Prostate gland (tissue), 2 donors: Measurements from ENCODE around the gene TNFRSF4. TPM values are rescaled to one million over a fixed set of nuclear protein-coding genes. Genes with fewer than 3 reads are reported as not detected.

Source experiments
- DNase-seq: peaks from one replicate; pipeline ENCODE4 v3.0.0-alpha.2; 2019; ENCODE audit warnings: low spot score
- H3K27ac ChIP-seq, 2 donors: fragments of 200-600 bp; sonication (generic); 2 replicates each; pipeline ENCODE4 v1.5.1; 2017 to 2019
- H3K27me3 ChIP-seq: fragments of 200-600 bp; sonication (generic); replicated peaks from 2 replicates; pipeline ENCODE4 v1.5.1; 2019; ENCODE audit not compliant: insufficient read depth
- H3K36me3 ChIP-seq, 2 donors: fragments of 200-600 bp; sonication (generic); 1 replicate in 1 of 2; 2 replicates in 1 of 2; pipeline versions ENCODE4 v1.5.1 to v1.8.1; 2017 to 2019
- H3K4me1 ChIP-seq: fragments of 200-600 bp; sonication (generic); replicated peaks from 2 replicates; pipeline ENCODE4 v1.5.1; 2019
- H3K4me3 ChIP-seq, 2 donors: fragments of 200-600 bp; sonication (generic); 2 replicates each; pipeline ENCODE4 v1.5.1; 2017 to 2019
- H3K9me3 ChIP-seq: fragments of 200-600 bp; sonication (generic); 2 replicates; pipeline ENCODE4 v1.5.1; 2017
- CTCF ChIP-seq, 4 experiments: fragments of 200-600 bp in 2 of 4; fragments of 450-650 bp in 2 of 4; sonication (generic) in 2 of 4; IDR thresholded peaks; 1 replicate in 3 of 4; 2 replicates in 1 of 4; pipeline ENCODE4 v1.5.1; 2016 to 2019; ENCODE audit warnings: antibody characterized with exemption in 4 of 4, mild to moderate bottlenecking in 2 of 4, moderate library complexity in 2 of 4
- POLR2A ChIP-seq: fragments of 450-650 bp; IDR thresholded peaks from one replicate; pipeline ENCODE4 v1.6.1; 2016; ENCODE audit warnings: antibody characterized with exemption, mild to moderate bottlenecking
- POLR2AphosphoS5 ChIP-seq: sonication (generic); formaldehyde crosslinking; IDR thresholded peaks from one replicate; pipeline ENCODE4 v1.6.1; 2017; ENCODE audit warnings: antibody characterized with exemption
- WGBS: methylation state at CpG from one replicate; pipeline ENCODE4 v1.1.5; 2018; 5-methylcytosine and 5-hydroxymethylcytosine counted together
- intact Hi-C: fragments of 100-400 bp; cut with DNase I; formaldehyde crosslinking; loops from one replicate; pipeline ENCODE4 v1.14.2; 2022
- total RNA-seq, 2 donors: library from RNA; depleted of rRNA; stranded (reverse); fragments of >200 nt; gene quantifications; one replicate each; pipeline ENCODE4 v1.1.0, GENCODE V29; 2016

The TNFRSF4 gene
- total RNA-seq, 2 donors from 2014 or later: 0.50 to 3.0 TPM

GRCh38 chr1:1259951-1260600 lies 46.1 kb upstream of the TNFRSF4 start:
- no peak for TF ChIP-seq POLR2AphosphoS5
- no peak for TF ChIP-seq CTCF (IDR thresholded peaks at IDR 0.05)
- no peak for TF ChIP-seq POLR2A
- Histone ChIP-seq H3K4me1 (no peaks in the 10 kb centered on the region), H3K27me3 (no peaks in the 10 kb centered on the region), H3K4me3 (no peak overlapping the region), H3K27ac (no peak overlapping the region), H3K9me3 (no peaks in the 10 kb centered on the region), H3K36me3 (peaks cover 4 to 17% of the 10 kb centered on the region in 2 donors)
- intact Hi-C loops: no loop called here
- no peak for DNase-seq
- 84% methylated on average over 26 of the region's 26 CpGs for WGBS

- no peak overlapping the region for H3K4me3 ChIP-seq
- intact Hi-C loops: no loop called here
- H3K27ac ChIP-seq: no peak overlapping the region
- H3K4me1 ChIP-seq: no peaks in the 10 kb centered on the region
- TF ChIP-seq CTCF (IDR thresholded peaks at IDR 0.05): no peak
- no peak for TF ChIP-seq POLR2A
- no peak for TF ChIP-seq POLR2AphosphoS5
- no peaks in the 10 kb centered on the region for H3K9me3 ChIP-seq
- no peaks in the 10 kb centered on the region for H3K27me3 ChIP-seq
- DNase-seq: no peak
- 91% methylated on average over 18 of the region's 18 CpGs for WGBS
- H3K36me3 ChIP-seq: peaks cover 5 to 17% of the 10 kb centered on the region in 2 donors
These were observed 45.6 kb upstream of the TNFRSF4 start for GRCh38 chr1:1259540-1259939.

- WGBS: 91% methylated on average over 22 of the region's 22 CpGs
- H3K4me1 ChIP-seq: peaks cover 2% of the 10 kb centered on the region
- intact Hi-C loops: no loop called here
These were observed 45.2 kb upstream of the TNFRSF4 start for GRCh38 chr1:1259119-1259488.

GRCh38 chr1:1256956-1257871 lies 43.3 kb upstream of the TNFRSF4 start:
- DNase-seq: no peak
- 93% methylated on average over 31 of the region's 31 CpGs for WGBS
- Histone ChIP-seq H3K27ac (no peak overlapping the region), H3K9me3 (no peaks in the 10 kb centered on the region), H3K4me3 (no peak overlapping the region), H3K4me1 (peaks cover 4% of the 10 kb centered on the region), H3K36me3 (peaks cover 5 to 10% of the 10 kb centered on the region in 2 donors), H3K27me3 (no peaks in the 10 kb centered on the region)
- TF ChIP-seq CTCF (IDR thresholded peaks at IDR 0.05): no peak
- TF ChIP-seq POLR2AphosphoS5: no peak
- no peak for TF ChIP-seq POLR2A
- intact Hi-C loops: no loop called here

More at GRCh38 chr1:1259119-1259488, 45.2 kb upstream of the TNFRSF4 start:
- Histone ChIP-seq H3K27me3 (no peaks in the 10 kb centered on the region), H3K27ac (no peak overlapping the region), H3K4me3 (no peak overlapping the region), H3K9me3 (no peaks in the 10 kb centered on the region), H3K36me3 (peaks cover 5 to 17% of the 10 kb centered on the region in 2 donors)
- no peak for TF ChIP-seq CTCF (IDR thresholded peaks at IDR 0.05)
- no peak for TF ChIP-seq POLR2AphosphoS5
- no peak for TF ChIP-seq POLR2A
- DNase-seq: no peak
